Measurements from ENCODE around the gene CEP72.
"Not testable (repeated sequence)": the region's sequence is repeated elsewhere in the genome, so short reads cannot be mapped to it uniquely, and the experiment has no call there.

The CEP72 gene

DNA sequence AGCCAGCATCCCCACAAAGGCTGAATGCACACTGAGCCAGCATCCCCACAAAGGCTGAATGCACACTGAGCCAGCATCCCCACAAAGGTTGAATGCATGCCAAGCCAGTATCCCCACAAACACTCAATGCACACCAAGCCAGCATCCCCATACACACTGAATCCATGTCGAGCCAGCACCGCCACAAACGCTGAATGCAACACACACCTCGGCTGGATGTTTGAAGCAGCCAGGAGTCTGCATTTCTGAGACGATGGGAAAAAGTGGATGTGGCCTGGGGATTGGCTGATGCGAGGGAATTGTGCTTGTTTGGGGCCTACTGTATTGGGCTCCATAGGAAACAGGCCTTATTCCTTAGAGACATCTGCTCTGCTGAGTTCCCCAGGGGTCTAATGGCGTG is 30.9 kb upstream of the CEP72 start:
- no peak for DNase-seq (ENCODE audit: insufficient read length, low spot score)
- TF ChIP-seq, protein P1, sequence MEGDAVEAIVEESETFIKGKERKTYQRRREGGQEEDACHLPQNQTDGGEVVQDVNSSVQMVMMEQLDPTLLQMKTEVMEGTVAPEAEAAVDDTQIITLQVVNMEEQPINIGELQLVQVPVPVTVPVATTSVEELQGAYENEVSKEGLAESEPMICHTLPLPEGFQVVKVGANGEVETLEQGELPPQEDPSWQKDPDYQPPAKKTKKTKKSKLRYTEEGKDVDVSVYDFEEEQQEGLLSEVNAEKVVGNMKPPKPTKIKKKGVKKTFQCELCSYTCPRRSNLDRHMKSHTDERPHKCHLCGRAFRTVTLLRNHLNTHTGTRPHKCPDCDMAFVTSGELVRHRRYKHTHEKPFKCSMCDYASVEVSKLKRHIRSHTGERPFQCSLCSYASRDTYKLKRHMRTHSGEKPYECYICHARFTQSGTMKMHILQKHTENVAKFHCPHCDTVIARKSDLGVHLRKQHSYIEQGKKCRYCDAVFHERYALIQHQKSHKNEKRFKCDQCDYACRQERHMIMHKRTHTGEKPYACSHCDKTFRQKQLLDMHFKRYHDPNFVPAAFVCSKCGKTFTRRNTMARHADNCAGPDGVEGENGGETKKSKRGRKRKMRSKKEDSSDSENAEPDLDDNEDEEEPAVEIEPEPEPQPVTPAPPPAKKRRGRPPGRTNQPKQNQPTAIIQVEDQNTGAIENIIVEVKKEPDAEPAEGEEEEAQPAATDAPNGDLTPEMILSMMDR (IDR thresholded peaks at IDR 0.05; ENCODE audit: insufficient read depth, missing control alignments): no peak
- FAIRE-seq: no peak

DNA sequence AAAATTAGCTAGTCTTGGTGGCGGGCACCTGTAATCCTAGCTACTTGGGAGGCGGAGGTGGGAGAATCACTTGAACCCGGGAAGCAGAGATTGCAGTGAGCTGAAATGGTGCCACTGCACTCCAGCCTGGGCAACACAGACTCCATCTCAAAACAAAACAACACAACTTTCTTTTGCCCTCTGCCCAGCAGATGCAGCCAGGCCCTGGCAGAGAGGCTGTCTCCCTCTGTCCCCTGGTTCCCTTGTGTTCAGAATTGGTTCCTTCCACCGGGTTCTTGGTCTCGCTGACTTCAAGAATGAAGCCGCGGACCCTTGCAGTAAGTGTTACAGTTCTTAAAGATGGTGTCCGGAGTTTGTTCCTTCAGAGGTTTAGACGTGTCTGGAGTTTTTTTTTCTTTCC is 30.2 kb upstream of the CEP72 start:
- FAIRE-seq: no peak
- no peak for DNase-seq (ENCODE audit: insufficient read length, low spot score)

DNA sequence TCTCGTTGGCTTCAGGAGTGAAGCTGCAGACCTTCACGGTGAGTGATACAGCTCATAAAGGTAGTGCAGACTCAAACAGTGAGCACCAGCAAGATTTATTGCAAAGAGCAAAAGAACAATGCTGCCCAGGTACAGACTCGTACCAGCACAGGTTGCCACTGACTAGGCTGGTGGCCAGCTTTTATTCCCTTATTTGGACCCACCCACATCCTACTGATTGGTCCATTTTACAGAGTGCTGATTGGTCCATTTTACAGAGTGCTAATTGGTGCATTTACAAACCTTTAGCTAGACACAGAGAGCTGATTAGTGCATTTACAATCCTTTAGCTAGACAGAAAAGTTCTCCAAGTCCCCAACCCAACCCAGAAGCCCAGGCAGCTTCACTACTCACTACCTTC is 29.7 kb upstream of the CEP72 start:
- not testable (repeated sequence) for DNase-seq (ENCODE audit: insufficient read length, low spot score)

More for the DNA sequence above, 30.2 kb upstream of the CEP72 start:
- TF ChIP-seq, protein P1 (IDR thresholded peaks at IDR 0.05; ENCODE audit: insufficient read depth, missing control alignments): no peak

DNA sequence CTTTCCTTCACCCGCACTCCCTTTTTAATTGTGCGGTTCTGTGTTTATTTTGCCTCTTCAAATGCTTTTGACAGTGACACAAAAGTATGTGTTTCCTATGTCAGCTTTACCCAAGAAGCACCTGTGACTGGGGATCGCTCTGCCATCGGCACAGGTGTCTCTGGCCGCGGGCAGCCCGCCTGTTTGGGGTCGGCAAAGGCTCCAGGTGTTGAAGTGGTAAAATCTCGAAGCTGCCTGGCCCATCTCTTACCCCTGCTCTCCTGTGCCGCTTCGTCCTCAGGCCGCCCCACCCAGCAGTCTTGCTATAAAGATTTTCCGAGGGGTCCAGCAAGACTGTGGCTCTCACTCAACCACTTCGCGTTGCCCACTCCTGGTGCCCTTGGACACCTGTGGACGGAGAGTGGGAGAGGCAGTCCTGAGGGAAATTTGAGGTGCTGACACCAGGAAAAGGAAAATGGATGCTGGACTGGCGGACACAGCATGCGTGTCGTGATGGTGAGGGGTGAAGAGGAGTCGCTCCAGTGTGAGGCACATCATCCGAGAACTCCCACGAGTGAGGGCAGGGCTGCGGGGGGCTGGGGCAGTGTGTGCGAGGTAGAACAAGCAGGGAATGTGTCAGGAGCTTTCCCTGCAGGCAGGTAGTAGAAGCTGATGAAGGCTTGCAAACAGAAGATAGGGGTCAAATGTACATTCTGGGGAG is 29.1 kb upstream of the CEP72 start:
- DNase-seq (ENCODE audit: insufficient read length, low spot score) (no peak), FAIRE-seq (no peak)

More for the DNA sequence above, 29.7 kb upstream of the CEP72 start:
- not testable (repeated sequence) for FAIRE-seq

DNA sequence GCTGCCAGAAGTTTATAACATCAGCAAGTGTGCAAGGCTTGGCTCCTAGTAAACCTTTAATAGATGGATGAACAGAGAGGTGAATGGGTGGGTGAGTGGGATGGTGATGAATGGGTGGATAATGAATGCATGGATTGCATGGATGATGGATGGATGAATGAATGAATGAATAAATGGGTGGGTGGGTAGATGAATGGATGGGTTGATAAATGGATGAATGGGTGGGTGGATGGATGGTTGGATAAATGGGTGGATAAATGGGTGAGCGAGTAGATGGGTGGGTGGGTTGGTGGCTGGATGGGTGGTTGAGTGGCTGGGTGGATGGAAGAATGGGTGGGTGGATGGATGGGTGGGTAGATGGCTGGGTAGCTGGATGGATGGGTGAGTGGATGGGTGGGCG is 28.5 kb upstream of the CEP72 start:
- TF ChIP-seq, protein P1 (IDR thresholded peaks at IDR 0.05; ENCODE audit: insufficient read depth, missing control alignments): no peak
- DNase-seq (ENCODE audit: insufficient read length, low spot score) (no peak), FAIRE-seq (no peak)

More for the DNA sequence above, 29.1 kb upstream of the CEP72 start:
- TF ChIP-seq, protein P1 (IDR thresholded peaks at IDR 0.05; ENCODE audit: insufficient read depth, missing control alignments): no peak

DNA sequence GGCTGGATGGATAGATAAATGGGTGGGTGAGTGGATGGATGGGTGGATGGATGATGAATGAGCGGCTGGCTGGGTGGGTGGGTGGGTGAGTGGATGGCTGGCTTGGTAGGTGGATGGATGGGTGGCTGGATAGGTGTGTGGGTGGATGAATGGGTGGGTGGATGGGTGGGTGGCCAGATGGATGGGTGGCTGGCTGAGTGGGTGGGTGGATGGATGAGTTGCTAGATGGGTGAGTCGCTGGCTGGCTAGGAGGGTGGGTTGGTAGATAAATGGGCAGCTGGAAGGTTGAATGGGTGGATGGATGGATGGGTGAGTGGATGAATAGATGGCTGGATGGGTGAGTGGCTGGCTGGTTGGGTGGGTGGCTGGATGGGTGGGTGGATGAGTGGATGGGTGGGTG is 27.9 kb upstream of the CEP72 start:
- FAIRE-seq: no peak
- TF ChIP-seq, protein P1 (IDR thresholded peaks at IDR 0.05; ENCODE audit: insufficient read depth, missing control alignments): no peak
- no peak for DNase-seq (ENCODE audit: insufficient read length, low spot score)

DNA sequence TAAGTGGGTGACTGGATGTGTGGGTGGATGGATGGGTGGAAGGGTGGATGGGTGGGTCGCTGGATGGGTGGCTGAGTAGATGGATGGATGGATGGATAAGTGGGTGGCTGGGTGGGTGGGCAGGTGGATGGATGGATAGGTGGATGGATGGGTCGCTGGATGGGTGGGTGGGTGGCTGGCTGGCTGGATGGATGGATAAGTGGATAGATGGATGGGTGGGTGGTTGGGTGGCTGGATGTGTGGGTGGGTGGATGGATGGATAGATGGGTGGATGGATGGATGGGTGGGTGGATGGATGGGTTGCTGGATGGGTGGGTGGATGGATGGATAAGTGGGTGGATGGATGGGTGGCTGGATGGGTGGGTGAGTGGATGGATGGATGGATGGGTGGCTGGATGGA is 27.3 kb upstream of the CEP72 start:
- FAIRE-seq (no peak), DNase-seq (ENCODE audit: insufficient read length, low spot score) (no peak)
- TF ChIP-seq, protein P1 (IDR thresholded peaks at IDR 0.05; ENCODE audit: insufficient read depth, missing control alignments): no peak

All from D721Med (cell line).